GOT3 (cell line): Measurements from ENCODE around the gene FBXO11.
"Not testable (repeated sequence)": the region's sequence is repeated elsewhere in the genome, so short reads cannot be mapped to it uniquely, and the experiment has no call there.

Experiments
- DNase-seq: peaks from one replicate; lab custom pipeline; 2025; ENCODE audit warnings: mixed read lengths; lab: John Stamatoyannopoulos, UW

Gene FBXO11

DNA sequence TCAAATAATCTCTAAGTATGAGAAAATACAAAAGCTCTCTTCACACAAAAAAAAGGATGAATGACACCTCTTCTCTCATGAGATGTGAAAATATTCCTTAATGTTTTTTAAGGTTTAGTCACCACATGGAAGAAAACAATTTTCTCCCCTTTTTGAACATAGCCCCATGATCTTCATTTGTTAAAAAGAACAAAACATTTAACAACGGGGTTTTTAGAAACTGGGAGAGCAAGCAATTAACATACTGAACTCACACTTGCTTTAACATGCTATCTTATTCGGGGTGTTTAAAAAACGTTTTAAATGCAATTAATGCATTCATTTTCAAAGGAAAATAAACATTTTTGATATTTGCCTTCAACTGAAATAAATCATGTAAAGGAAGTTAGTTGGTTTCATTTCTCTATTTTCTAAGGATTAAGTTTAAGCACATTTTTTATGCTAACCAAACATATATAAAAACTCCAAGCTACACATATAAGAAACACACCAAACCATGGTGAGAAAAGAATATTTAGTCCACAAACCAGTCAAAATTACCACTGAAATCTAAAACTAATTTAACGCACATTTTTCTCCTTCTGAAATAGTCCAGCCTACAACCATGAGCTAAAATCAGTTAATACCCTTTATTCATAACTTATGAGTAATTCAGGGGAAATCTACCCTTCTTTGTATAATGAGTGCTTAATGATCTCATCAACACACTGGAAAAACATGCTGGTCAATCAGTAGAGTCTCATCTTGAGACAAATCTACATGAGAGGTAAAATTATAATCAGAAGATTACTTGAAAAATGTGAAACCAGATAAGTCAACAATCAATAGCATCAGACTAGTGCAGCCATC lies 8.2 kb downstream of the FBXO11 start:
- no peak for DNase-seq

DNA sequence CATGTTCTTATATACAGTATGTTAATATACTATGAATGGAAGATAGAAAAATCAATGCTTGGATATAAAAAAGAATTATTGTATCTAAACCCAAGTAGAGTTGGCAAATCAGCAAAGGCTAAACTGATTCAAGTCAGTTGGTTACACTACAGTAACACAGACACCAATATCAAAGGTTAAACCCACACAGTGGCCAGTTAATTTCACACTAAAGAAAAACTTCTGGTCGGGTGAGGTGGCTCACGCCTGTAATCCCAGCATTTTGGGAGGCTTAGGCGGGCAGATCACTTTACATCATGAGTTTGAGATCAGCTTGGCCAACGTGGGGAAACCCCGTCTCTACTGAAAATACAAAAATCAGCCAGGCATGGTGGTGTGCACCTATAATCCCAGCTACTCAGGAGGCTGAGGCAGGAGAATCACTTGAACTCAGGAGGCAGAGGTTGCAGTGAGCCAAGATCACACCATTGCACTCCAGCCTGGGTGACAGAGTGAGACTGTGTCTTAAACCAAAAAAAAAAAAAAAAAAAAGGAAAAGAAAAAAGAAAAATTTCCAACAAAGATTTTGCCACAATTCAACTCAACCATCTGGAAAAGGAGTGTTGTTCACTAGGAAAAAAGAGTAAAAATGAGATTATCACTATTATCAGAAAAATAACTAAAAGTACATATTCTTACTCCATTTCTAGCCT lies 9.0 kb downstream of the FBXO11 start:
- not testable (repeated sequence) for DNase-seq

GRCh38 chr2:47896450-47896968 lies 9.8 kb downstream of the FBXO11 start:
- no peak for DNase-seq

- no peak for DNase-seq
Measured at GRCh38 chr2:47893771-47894170, 12.5 kb downstream of the FBXO11 start.

GRCh38 chr2:47892338-47892730 lies 14.0 kb downstream of the FBXO11 start:
- DNase-seq: no peak

DNA sequence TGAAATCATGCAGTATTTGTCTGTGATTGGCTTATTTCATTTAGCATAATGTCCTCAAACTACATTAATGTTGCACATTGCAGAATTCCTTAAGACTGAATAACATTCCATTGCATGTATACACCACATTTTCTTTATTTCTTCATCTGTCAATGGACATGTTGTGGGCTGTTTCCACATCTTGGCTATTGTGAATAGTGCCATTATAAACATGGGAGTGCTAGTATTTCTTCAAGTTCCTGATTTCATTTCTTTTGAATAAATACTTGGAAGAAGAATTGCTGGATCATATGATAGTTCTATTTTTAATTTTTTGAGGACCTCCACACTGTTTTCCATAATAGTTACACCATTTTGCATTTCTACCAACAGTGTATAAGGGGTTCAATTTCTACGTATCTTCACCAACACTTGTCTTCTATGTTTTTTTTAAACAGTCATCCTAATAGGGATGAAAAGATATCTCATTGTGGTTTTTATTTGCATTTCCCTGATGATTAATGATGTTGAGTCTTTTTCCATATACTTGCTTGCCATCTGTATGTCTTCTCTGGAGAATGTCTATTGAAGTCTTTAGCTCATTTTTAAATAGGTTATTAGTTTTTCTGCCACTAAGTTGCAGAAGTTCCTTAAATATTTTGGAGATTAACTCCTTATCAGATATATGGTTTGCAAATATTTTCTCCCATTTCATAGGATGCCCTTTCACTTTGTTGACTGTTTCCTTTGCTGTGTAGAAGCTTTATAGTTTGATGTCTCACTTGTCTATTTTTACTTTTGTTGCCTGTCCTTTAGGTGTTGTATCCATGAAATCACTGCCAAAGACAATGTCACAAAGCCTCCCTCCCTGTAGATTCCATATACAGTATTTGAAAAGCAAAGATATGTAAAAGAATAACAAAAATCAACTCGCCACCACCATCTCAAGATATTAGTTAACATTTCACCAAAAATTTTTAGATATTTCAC lies 14.6 kb downstream of the FBXO11 start:
- DNase-seq: no peak

GRCh38 chr2:47890711-47891368 lies 15.5 kb downstream of the FBXO11 start:
- no peak for DNase-seq

DNA sequence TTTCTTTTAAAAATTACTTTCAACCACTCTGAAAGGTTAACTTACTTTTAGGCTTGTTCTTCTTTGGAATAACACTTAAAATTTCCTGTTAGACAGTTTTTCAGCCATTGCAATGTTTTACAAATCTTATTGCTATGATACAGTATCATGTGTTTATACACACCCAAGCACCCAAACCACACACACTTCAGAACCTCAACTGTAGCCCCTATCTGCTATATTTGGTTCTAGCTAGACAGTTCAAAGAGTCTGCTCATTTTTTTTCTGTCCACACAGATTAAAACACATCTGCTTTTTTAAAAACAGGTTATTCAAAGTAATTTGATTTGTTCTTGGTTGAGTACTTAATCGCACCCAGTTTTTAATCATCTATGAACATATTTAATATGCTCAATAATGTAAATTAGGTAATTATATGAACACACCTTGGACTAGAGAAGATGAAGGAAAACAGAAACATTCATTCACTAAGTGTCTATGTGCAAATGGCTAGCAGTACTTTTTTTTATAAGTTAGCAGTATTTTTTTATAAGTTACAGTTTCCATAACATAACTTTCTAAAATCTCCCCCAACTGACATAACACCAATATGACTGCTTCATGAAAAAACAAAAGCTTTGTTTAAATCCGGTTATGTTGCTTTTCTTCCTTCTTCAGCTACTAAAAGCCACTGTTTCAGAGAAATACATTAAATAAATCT lies 17.6 kb downstream of the FBXO11 start:
- DNase-seq: no peak

GRCh38 chr2:47876912-47877311 lies 29.4 kb downstream of the FBXO11 start:
- no peak for DNase-seq

GRCh38 chr2:47872941-47873340 lies 33.4 kb downstream of the FBXO11 start:
- DNase-seq: no peak

GRCh38 chr2:47870641-47871540 lies 35.4 kb downstream of the FBXO11 start:
- no peak for DNase-seq

DNA sequence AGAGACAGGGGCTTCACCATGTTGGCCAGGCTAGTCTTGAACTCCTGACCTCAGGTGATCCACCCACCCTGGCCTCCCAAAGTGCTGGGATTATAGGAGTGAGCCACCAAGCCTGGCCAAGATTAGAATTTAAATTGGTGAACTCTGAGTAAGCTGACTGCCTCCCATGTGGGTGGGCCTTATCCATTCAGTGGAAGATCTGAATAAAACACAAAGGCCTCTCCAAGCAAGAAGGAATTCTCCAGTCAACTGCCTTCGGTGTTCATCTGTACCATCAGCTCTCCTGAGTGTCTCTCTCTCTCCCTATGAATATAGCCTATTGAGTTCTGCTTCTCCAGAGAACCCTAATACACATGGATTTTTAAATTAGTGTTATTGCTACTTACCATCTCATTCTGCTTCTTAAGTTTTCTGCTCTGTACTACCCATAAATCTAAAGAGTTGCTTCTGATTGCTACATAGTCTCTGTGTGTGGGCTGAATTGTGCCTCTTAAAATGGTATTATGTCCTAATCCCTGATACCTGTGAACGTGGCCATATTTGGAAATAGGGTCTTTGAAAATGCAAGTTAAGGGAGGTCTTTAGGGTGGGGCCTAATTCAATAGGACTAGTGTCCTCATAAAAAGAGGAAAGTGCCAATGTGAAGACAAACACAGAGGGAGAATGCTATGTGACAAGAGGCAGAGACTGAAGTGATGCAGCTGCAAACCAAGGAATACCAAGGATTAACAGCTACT lies 36.3 kb downstream of the FBXO11 start:
- no peak for DNase-seq

- DNase-seq: no peak
Measured at GRCh38 chr2:47868611-47869352, 37.5 kb downstream of the FBXO11 start.

- DNase-seq: no peak
Measured at GRCh38 chr2:47867205-47867604, 39.1 kb downstream of the FBXO11 start.

DNA sequence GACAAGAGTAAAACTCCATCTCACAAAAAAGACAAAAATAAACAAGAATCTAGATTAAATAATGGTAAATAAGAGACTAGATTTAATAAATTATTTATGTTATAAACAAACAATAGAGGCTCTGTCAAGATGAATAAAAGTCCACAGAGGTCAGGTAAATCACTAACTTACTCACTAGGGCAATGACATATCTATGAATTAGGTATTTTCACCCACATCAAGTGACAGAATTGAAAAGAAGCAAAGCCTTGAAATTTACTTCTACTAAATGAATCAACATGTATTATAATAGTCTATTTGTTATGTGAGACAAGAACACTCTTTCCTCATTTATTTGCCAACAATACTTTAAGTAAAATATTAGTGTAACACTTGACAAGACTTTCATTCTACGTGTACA lies 41.7 kb downstream of the FBXO11 start:
- no peak for DNase-seq

DNA sequence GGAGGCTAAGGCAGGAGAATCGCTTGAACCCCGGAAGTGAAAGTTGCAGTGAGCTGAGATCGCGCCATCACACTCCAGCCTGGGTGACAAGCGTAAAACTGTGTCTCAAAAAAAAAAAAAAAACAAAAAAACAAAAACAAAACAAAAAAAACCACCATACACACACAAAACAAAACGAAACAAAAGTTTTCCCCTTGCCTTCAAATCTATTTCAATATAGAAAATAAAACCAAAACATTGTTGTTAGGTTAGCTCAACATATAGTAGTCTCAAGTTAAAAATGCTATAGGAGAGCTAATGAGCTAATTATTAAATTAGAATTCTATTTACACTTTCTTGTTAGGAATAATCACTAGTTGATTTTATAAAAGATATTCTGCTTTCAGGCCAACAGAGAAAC lies 43.3 kb downstream of the FBXO11 start:
- no peak for DNase-seq

DNA sequence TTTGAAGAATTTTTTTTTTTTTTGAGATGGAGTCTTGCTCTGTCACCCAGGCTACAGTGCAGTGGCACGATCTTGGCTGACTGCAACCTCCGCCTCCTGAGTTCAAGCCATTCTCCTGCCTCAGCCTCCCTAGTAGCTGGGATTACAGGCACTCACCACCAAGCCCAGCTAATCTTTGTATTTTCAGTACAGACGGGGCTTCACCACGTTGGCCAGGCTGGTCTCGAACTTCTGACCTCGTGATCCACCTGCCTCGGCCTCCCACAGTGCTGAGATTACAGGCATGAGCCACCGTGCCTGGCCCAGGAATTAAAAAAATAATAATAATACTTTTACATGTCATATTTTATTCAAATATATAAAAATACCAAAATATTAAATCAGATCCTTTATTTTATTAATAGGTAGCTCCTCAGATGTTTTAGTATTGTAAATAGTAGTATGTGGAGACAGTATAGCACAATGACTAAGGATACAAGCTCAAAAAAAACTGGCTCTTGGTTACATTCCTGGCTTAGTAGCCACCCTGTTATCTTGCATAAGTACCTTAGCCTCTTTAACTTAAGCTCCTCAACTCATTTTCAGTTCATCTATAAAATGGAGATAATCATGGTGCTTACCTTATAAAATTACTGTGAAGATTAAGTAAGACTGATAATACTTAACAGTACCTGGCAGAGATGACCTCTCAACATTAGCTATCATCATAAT lies 53.1 kb downstream of the FBXO11 start:
- DNase-seq: not testable (repeated sequence)

GRCh38 chr2:47850198-47850597 lies 56.1 kb downstream of the FBXO11 start:
- DNase-seq: no peak
